Upper lobe of left lung (tissue), 6 donors: ENCODE results near the gene DNAH8. TPM values are rescaled to one million over a fixed set of nuclear protein-coding genes. Genes with fewer than 3 reads are reported as not detected.

Experiments used
- ATAC-seq, 2 donors: fragments of 200-7000 bp; cut with Tn5 transposase; one replicate each; pipeline ENCODE4 v1.9.1; 2022; ENCODE audit warnings: mild to moderate bottlenecking in 2 of 2, moderate library complexity in 2 of 2; ENCODE audit not compliant: low FRiP score in 2 of 2
- DNase-seq, 2 donors: peaks; one replicate each; pipeline ENCODE4 v3.0.0-alpha.2; 2019 to 2020
- H3K27ac ChIP-seq, 4 donors: fragments of 200-600 bp; sonication (generic); one replicate each; pipeline ENCODE4 v1.5.1; 2016 to 2019
- H3K27me3 ChIP-seq, 4 donors: fragments of 200-600 bp; sonication (generic); one replicate each; pipeline ENCODE4 v1.5.1; 2017 to 2019
- H3K36me3 ChIP-seq, 4 donors: fragments of 200-600 bp; sonication (generic); one replicate each; pipeline ENCODE4 v1.5.1; 2016 to 2019
- H3K4me1 ChIP-seq, 4 donors: fragments of 200-600 bp; sonication (generic); one replicate each; pipeline ENCODE4 v1.5.1; 2018 to 2019
- H3K4me3 ChIP-seq, 4 donors: fragments of 200-600 bp; sonication (generic); one replicate each; pipeline ENCODE4 v1.5.1; 2017 to 2019; ENCODE audit warnings: mild to moderate bottlenecking in 2 of 4, moderate library complexity in 1 of 4
- H3K9me3 ChIP-seq, 4 donors: fragments of 200-600 bp; sonication (generic); one replicate each; pipeline ENCODE4 v1.5.1; 2018 to 2019
- CTCF ChIP-seq, 6 experiments: fragments of 450-650 bp in 4 of 6; fragments of 200-600 bp in 2 of 6; sonication (generic) in 2 of 6; IDR thresholded peaks; one replicate each; pipeline ENCODE4 v1.5.1; 2016 to 2019; ENCODE audit warnings: antibody characterized with exemption in 6 of 6
- EP300 ChIP-seq, 4 donors: sonication (generic); formaldehyde crosslinking; IDR thresholded peaks; one replicate each; pipeline ENCODE4 v1.5.1; 2017; ENCODE audit warnings: antibody characterized with exemption in 4 of 4, control low read depth in 2 of 4
- POLR2A ChIP-seq, 4 donors: fragments of 450-650 bp; IDR thresholded peaks; one replicate each; pipeline ENCODE4 v1.5.1; 2016 to 2017; ENCODE audit warnings: antibody characterized with exemption in 4 of 4, mild to moderate bottlenecking in 2 of 4
- POLR2AphosphoS5 ChIP-seq, 2 donors: sonication (generic); formaldehyde crosslinking; IDR thresholded peaks; one replicate each; pipeline ENCODE4 v1.5.1; 2017; ENCODE audit warnings: antibody characterized with exemption in 2 of 2
- WGBS, 2 donors: methylation state at CpG; one replicate each; pipeline ENCODE4 v1.1.5; 2017 to 2018; 5-methylcytosine and 5-hydroxymethylcytosine counted together
- total RNA-seq, 6 donors: library from RNA; depleted of rRNA in 4 of 6; stranded (reverse); fragments of >200 nt in 4 of 6; gene quantifications; one replicate each; pipeline versions ENCODE4 v1.1.0 to v1.2.1, GENCODE V29; 2016 to 2021
- donor health status: DM: no; HTN: no; CAD: no; lungs with moderate emphysema.
- donor health status: DM: no; HTN: yes; CAD: no; lungs with severe emphysema.

The DNAH8 gene
- total RNA-seq, 6 donors from 2014 or later: under 0.01 to 0.24 (median 0.15) TPM; not detected in 2

GRCh38 chr6:39072830-39073229, 357.7 kb downstream of the DNAH8 start:
- H3K4me3 ChIP-seq: no peak overlapping the region
- no peak overlapping the region for H3K27ac ChIP-seq
- ATAC-seq (no peak), DNase-seq (peak in 1 of 2 donors; percentile 17)
- H3K4me1 ChIP-seq: no peaks in the 10 kb centered on the region
- WGBS, 2 donors: 94% methylated on average over 5 to 7 of the region's 9 CpGs
- H3K27me3 ChIP-seq: no peaks in the 10 kb centered on the region
- no peaks in the 10 kb centered on the region for H3K36me3 ChIP-seq
- no peaks in the 10 kb centered on the region for H3K9me3 ChIP-seq
- TF ChIP-seq EP300 (IDR thresholded peaks at IDR 0.05) (no peak), CTCF (IDR thresholded peaks at IDR 0.05) (no peak), POLR2AphosphoS5 (IDR thresholded peaks at IDR 0.05) (no peak), POLR2A (IDR thresholded peaks at IDR 0.05) (no peak)

- ATAC-seq: peak in 1 of 2 donors; percentile 18
- TF ChIP-seq CTCF (IDR thresholded peaks at IDR 0.05) (no peak), POLR2AphosphoS5 (IDR thresholded peaks at IDR 0.05) (no peak), EP300 (IDR thresholded peaks at IDR 0.05) (no peak), POLR2A (IDR thresholded peaks at IDR 0.05) (no peak)
- Histone ChIP-seq H3K9me3 (no peaks in the 10 kb centered on the region), H3K4me3 (no peak overlapping the region), H3K27me3 (no peaks in the 10 kb centered on the region), H3K27ac (no peak overlapping the region), H3K36me3 (no peaks in the 10 kb centered on the region), H3K4me1 (no peaks in the 10 kb centered on the region)
- 89 to 91% methylated on average over 16 to 17 of the region's 17 CpGs for WGBS, 2 donors
- peak in 1 of 2 donors; percentile 15 for DNase-seq
Observed at GRCh38 chr6:39073471-39074355, 358.6 kb downstream of the DNAH8 start.

GRCh38 chr6:39074486-39074885, 359.4 kb downstream of the DNAH8 start:
- H3K27me3 ChIP-seq: no peaks in the 10 kb centered on the region
- no peak overlapping the region for H3K4me3 ChIP-seq
- no peak for DNase-seq
- no peak overlapping the region for H3K27ac ChIP-seq
- peak in 1 of 2 donors; percentile 27 for ATAC-seq
- TF ChIP-seq EP300 (IDR thresholded peaks at IDR 0.05) (no peak), POLR2AphosphoS5 (IDR thresholded peaks at IDR 0.05) (no peak), POLR2A (IDR thresholded peaks at IDR 0.05) (no peak), CTCF (IDR thresholded peaks at IDR 0.05) (no peak)
- WGBS, 2 donors: 82 to 86% methylated on average over 9 of the region's 9 CpGs
- H3K9me3 ChIP-seq: no peaks in the 10 kb centered on the region
- no peaks in the 10 kb centered on the region for H3K4me1 ChIP-seq
- no peaks in the 10 kb centered on the region for H3K36me3 ChIP-seq

- no peaks in the 10 kb centered on the region for H3K9me3 ChIP-seq
- DNase-seq: peak in 1 of 2 donors; percentile 9
- TF ChIP-seq POLR2AphosphoS5 (IDR thresholded peaks at IDR 0.05) (no peak), POLR2A (IDR thresholded peaks at IDR 0.05) (no peak), CTCF (IDR thresholded peaks at IDR 0.05) (no peak), EP300 (IDR thresholded peaks at IDR 0.05) (no peak)
- H3K27ac ChIP-seq: no peak overlapping the region
- no peaks in the 10 kb centered on the region for H3K27me3 ChIP-seq
- no peak overlapping the region for H3K4me3 ChIP-seq
- no peaks in the 10 kb centered on the region for H3K36me3 ChIP-seq
- H3K4me1 ChIP-seq: no peaks in the 10 kb centered on the region
- WGBS, 2 donors: 67 to 79% methylated on average over 11 to 12 of the region's 12 CpGs
- no peak for ATAC-seq
Observed at GRCh38 chr6:39075010-39075686, 360.0 kb downstream of the DNAH8 start.
